Measurements from ENCODE around the gene RYR3.

Gene RYR3

GRCh38 chr15:33411596-33412540 lies 101.1 kb downstream of the RYR3 start:
- Histone ChIP-seq H3K27me3 (replicated peaks in 2 of 5; ENCODE audit: control insufficient read depth in 4 of 5, insufficient read depth in 5 of 5, low read length in 4 of 5) (no peaks in the 10 kb centered on the region), H3K4me1 (ENCODE audit: control extremely low read depth in 1 of 4, control insufficient read depth in 4 of 4, insufficient read depth in 4 of 4, low read length in 3 of 4) (no peaks in the 10 kb centered on the region), H3K27ac (ENCODE audit: insufficient read depth in 1 of 2, low read depth in 1 of 2, low read length in 2 of 2, poor library complexity in 1 of 2, severe bottlenecking in 2 of 2) (no peak overlapping the region), H3K4me3 (ENCODE audit: control insufficient read depth in 1 of 7, extremely low read depth in 1 of 7, insufficient read depth in 4 of 7, low read depth in 2 of 7, low read length in 6 of 7) (no peak overlapping the region), H3K9me3 (ENCODE audit: control extremely low read depth in 1 of 5, control insufficient read depth in 4 of 5, insufficient read depth in 2 of 5, low read depth in 1 of 5, low read length in 4 of 5) (peaks cover 0 to 2% (median 0%) of the 10 kb centered on the region in 5 experiments), H3K36me3 (ENCODE audit: control insufficient read depth in 4 of 4, insufficient read depth in 4 of 4, low read length in 3 of 4) (no peaks in the 10 kb centered on the region)
- ChIA-PET POLR2A (no interaction called here), CTCF (no interaction called here)
- WGBS (ENCODE audit: insufficient coverage): 96% methylated on average over 4 of the region's 7 CpGs
- no peak for DNase-seq

GRCh38 chr15:33419701-33420100 lies 108.9 kb downstream of the RYR3 start:
- Histone ChIP-seq H3K4me3 (ENCODE audit: control insufficient read depth in 1 of 7, extremely low read depth in 1 of 7, insufficient read depth in 4 of 7, low read depth in 2 of 7, low read length in 6 of 7) (no peak overlapping the region), H3K36me3 (ENCODE audit: control insufficient read depth in 4 of 4, insufficient read depth in 4 of 4, low read length in 3 of 4) (no peaks in the 10 kb centered on the region), H3K9me3 (ENCODE audit: control extremely low read depth in 1 of 5, control insufficient read depth in 4 of 5, insufficient read depth in 2 of 5, low read depth in 1 of 5, low read length in 4 of 5) (peaks cover 0 to 2% (median 0%) of the 10 kb centered on the region in 5 experiments), H3K27me3 (replicated peaks in 2 of 5; ENCODE audit: control insufficient read depth in 4 of 5, insufficient read depth in 5 of 5, low read length in 4 of 5) (no peaks in the 10 kb centered on the region), H3K27ac (ENCODE audit: insufficient read depth in 1 of 2, low read depth in 1 of 2, low read length in 2 of 2, poor library complexity in 1 of 2, severe bottlenecking in 2 of 2) (no peak overlapping the region), H3K4me1 (ENCODE audit: control extremely low read depth in 1 of 4, control insufficient read depth in 4 of 4, insufficient read depth in 4 of 4, low read length in 3 of 4) (peaks cover 0 to 5% (median 4%) of the 10 kb centered on the region in 4 experiments)
- ChIA-PET CTCF (no interaction called here), POLR2A (no interaction called here)
- no peak for DNase-seq
- 95% methylated on average over 2 of the region's 4 CpGs for WGBS (ENCODE audit: insufficient coverage)

GRCh38 chr15:33424025-33424424 lies 113.3 kb downstream of the RYR3 start:
- H3K27me3 ChIP-seq (replicated peaks in 2 of 5; ENCODE audit: control insufficient read depth in 4 of 5, insufficient read depth in 5 of 5, low read length in 4 of 5): no peaks in the 10 kb centered on the region
- POLR2A ChIA-PET: no interaction called here
- CTCF ChIA-PET: no interaction called here

GRCh38 chr15:33425142-33425541 lies 114.4 kb downstream of the RYR3 start:
- H3K9me3 ChIP-seq (ENCODE audit: control extremely low read depth in 1 of 5, control insufficient read depth in 4 of 5, insufficient read depth in 2 of 5, low read depth in 1 of 5, low read length in 4 of 5): no peaks in the 10 kb centered on the region
- no peak overlapping the region for H3K27ac ChIP-seq (ENCODE audit: insufficient read depth in 1 of 2, low read depth in 1 of 2, low read length in 2 of 2, poor library complexity in 1 of 2, severe bottlenecking in 2 of 2)
- peak in 1 of 3 donors; percentile 15 for DNase-seq
- 82% methylated on average over 1 of the region's 3 CpGs for WGBS (ENCODE audit: insufficient coverage)
- POLR2A ChIA-PET: no interaction called here
- H3K36me3 ChIP-seq (ENCODE audit: control insufficient read depth in 4 of 4, insufficient read depth in 4 of 4, low read length in 3 of 4): no peaks in the 10 kb centered on the region
- no peaks in the 10 kb centered on the region for H3K27me3 ChIP-seq (replicated peaks in 2 of 5; ENCODE audit: control insufficient read depth in 4 of 5, insufficient read depth in 5 of 5, low read length in 4 of 5)
- H3K4me1 ChIP-seq (ENCODE audit: control extremely low read depth in 1 of 4, control insufficient read depth in 4 of 4, insufficient read depth in 4 of 4, low read length in 3 of 4): peaks cover 0 to 5% (median 3%) of the 10 kb centered on the region in 4 experiments
- CTCF ChIA-PET: no interaction called here
- H3K4me3 ChIP-seq (ENCODE audit: control insufficient read depth in 1 of 7, extremely low read depth in 1 of 7, insufficient read depth in 4 of 7, low read depth in 2 of 7, low read length in 6 of 7): no peak overlapping the region

More at GRCh38 chr15:33424025-33424424, 113.3 kb downstream of the RYR3 start:
- Histone ChIP-seq H3K4me1 (ENCODE audit: control extremely low read depth in 1 of 4, control insufficient read depth in 4 of 4, insufficient read depth in 4 of 4, low read length in 3 of 4) (peaks cover 0 to 5% (median 4%) of the 10 kb centered on the region in 4 experiments), H3K27ac (ENCODE audit: insufficient read depth in 1 of 2, low read depth in 1 of 2, low read length in 2 of 2, poor library complexity in 1 of 2, severe bottlenecking in 2 of 2) (no peak overlapping the region), H3K9me3 (ENCODE audit: control extremely low read depth in 1 of 5, control insufficient read depth in 4 of 5, insufficient read depth in 2 of 5, low read depth in 1 of 5, low read length in 4 of 5) (no peaks in the 10 kb centered on the region), H3K4me3 (ENCODE audit: control insufficient read depth in 1 of 7, extremely low read depth in 1 of 7, insufficient read depth in 4 of 7, low read depth in 2 of 7, low read length in 6 of 7) (no peak overlapping the region), H3K36me3 (ENCODE audit: control insufficient read depth in 4 of 4, insufficient read depth in 4 of 4, low read length in 3 of 4) (no peaks in the 10 kb centered on the region)
- no peak for DNase-seq

GRCh38 chr15:33430577-33430976 lies 119.8 kb downstream of the RYR3 start:
- H3K4me3 ChIP-seq (ENCODE audit: control insufficient read depth in 1 of 7, extremely low read depth in 1 of 7, insufficient read depth in 4 of 7, low read depth in 2 of 7, low read length in 6 of 7): no peak overlapping the region
- H3K4me1 ChIP-seq (ENCODE audit: control extremely low read depth in 1 of 4, control insufficient read depth in 4 of 4, insufficient read depth in 4 of 4, low read length in 3 of 4): no peaks in the 10 kb centered on the region
- no peak for DNase-seq
- peaks cover 0 to 2% (median 0%) of the 10 kb centered on the region in 5 experiments for H3K27me3 ChIP-seq (replicated peaks in 2 of 5; ENCODE audit: control insufficient read depth in 4 of 5, insufficient read depth in 5 of 5, low read length in 4 of 5)
- no peak overlapping the region for H3K27ac ChIP-seq (ENCODE audit: insufficient read depth in 1 of 2, low read depth in 1 of 2, low read length in 2 of 2, poor library complexity in 1 of 2, severe bottlenecking in 2 of 2)
- POLR2A ChIA-PET: no interaction called here
- H3K36me3 ChIP-seq (ENCODE audit: control insufficient read depth in 4 of 4, insufficient read depth in 4 of 4, low read length in 3 of 4): no peaks in the 10 kb centered on the region
- 80% methylated on average over 3 of the region's 5 CpGs for WGBS (ENCODE audit: insufficient coverage)
- CTCF ChIA-PET: no interaction called here
- no peaks in the 10 kb centered on the region for H3K9me3 ChIP-seq (ENCODE audit: control extremely low read depth in 1 of 5, control insufficient read depth in 4 of 5, insufficient read depth in 2 of 5, low read depth in 1 of 5, low read length in 4 of 5)

GRCh38 chr15:33433821-33434220 lies 123.1 kb downstream of the RYR3 start:
- no peak for DNase-seq
- Histone ChIP-seq H3K4me3 (ENCODE audit: control insufficient read depth in 1 of 7, extremely low read depth in 1 of 7, insufficient read depth in 4 of 7, low read depth in 2 of 7, low read length in 6 of 7) (no peak overlapping the region), H3K27ac (ENCODE audit: insufficient read depth in 1 of 2, low read depth in 1 of 2, low read length in 2 of 2, poor library complexity in 1 of 2, severe bottlenecking in 2 of 2) (no peak overlapping the region), H3K4me1 (ENCODE audit: control extremely low read depth in 1 of 4, control insufficient read depth in 4 of 4, insufficient read depth in 4 of 4, low read length in 3 of 4) (no peaks in the 10 kb centered on the region), H3K27me3 (replicated peaks in 2 of 5; ENCODE audit: control insufficient read depth in 4 of 5, insufficient read depth in 5 of 5, low read length in 4 of 5) (peaks cover 0 to 2% (median 0%) of the 10 kb centered on the region in 5 experiments), H3K9me3 (ENCODE audit: control extremely low read depth in 1 of 5, control insufficient read depth in 4 of 5, insufficient read depth in 2 of 5, low read depth in 1 of 5, low read length in 4 of 5) (no peaks in the 10 kb centered on the region), H3K36me3 (ENCODE audit: control insufficient read depth in 4 of 4, insufficient read depth in 4 of 4, low read length in 3 of 4) (no peaks in the 10 kb centered on the region)
- ChIA-PET POLR2A (no interaction called here), CTCF (no interaction called here)

- Histone ChIP-seq H3K4me1 (ENCODE audit: control extremely low read depth in 1 of 4, control insufficient read depth in 4 of 4, insufficient read depth in 4 of 4, low read length in 3 of 4) (peaks cover 3 to 30% (median 11%) of the 10 kb centered on the region in 4 experiments), H3K27me3 (replicated peaks in 2 of 5; ENCODE audit: control insufficient read depth in 4 of 5, insufficient read depth in 5 of 5, low read length in 4 of 5) (peaks cover 0 to 2% (median 0%) of the 10 kb centered on the region in 5 experiments), H3K9me3 (ENCODE audit: control extremely low read depth in 1 of 5, control insufficient read depth in 4 of 5, insufficient read depth in 2 of 5, low read depth in 1 of 5, low read length in 4 of 5) (no peaks in the 10 kb centered on the region), H3K36me3 (ENCODE audit: control insufficient read depth in 4 of 4, insufficient read depth in 4 of 4, low read length in 3 of 4) (no peaks in the 10 kb centered on the region), H3K27ac (ENCODE audit: insufficient read depth in 1 of 2, low read depth in 1 of 2, low read length in 2 of 2, poor library complexity in 1 of 2, severe bottlenecking in 2 of 2) (no peak overlapping the region), H3K4me3 (ENCODE audit: control insufficient read depth in 1 of 7, extremely low read depth in 1 of 7, insufficient read depth in 4 of 7, low read depth in 2 of 7, low read length in 6 of 7) (no peak overlapping the region)
- no CpG with 5 or more reads among the region's 3 CpGs for WGBS (ENCODE audit: insufficient coverage)
- CTCF ChIA-PET: no interaction called here
- POLR2A ChIA-PET: no interaction called here
- DNase-seq: no peak
These were observed 127.6 kb downstream of the RYR3 start for GRCh38 chr15:33438396-33438795.
